Measurements from ENCODE around the gene PIP5KL1. TPM values are rescaled to one million over a fixed set of nuclear protein-coding genes. Genes with fewer than 3 reads are reported as not detected.

The PIP5KL1 gene
- total RNA-seq, 1 donor from 2014 or later = 2.6 TPM

DNA sequence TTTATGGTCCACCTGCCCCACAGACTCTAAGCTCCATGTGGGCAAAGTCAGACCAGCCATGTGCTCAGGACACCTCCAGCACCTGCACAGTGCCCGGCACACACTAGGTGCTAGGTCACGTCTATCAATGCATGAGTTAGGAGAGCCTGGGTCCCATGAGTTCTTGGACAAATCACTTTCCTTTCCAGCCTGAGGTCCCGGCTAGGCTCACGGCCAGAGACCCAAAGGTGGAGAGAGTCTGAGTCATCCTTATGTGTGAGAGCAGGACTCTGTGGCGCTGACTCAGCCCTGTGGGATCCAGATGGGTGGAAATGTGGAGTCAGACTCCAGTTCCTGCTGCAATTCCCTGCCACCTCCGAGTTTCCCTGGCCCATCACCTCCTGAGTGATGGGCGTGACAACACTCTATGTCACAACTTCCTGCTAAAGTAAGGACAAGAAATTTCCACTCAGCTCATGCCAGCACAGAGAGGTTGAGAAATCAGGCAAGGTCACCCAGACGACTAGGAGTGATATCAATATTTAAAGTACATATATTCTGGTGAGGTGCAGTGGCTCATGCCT, 11.2 kb downstream of the PIP5KL1 start:
- TF ChIP-seq, protein P1, sequence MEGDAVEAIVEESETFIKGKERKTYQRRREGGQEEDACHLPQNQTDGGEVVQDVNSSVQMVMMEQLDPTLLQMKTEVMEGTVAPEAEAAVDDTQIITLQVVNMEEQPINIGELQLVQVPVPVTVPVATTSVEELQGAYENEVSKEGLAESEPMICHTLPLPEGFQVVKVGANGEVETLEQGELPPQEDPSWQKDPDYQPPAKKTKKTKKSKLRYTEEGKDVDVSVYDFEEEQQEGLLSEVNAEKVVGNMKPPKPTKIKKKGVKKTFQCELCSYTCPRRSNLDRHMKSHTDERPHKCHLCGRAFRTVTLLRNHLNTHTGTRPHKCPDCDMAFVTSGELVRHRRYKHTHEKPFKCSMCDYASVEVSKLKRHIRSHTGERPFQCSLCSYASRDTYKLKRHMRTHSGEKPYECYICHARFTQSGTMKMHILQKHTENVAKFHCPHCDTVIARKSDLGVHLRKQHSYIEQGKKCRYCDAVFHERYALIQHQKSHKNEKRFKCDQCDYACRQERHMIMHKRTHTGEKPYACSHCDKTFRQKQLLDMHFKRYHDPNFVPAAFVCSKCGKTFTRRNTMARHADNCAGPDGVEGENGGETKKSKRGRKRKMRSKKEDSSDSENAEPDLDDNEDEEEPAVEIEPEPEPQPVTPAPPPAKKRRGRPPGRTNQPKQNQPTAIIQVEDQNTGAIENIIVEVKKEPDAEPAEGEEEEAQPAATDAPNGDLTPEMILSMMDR (IDR thresholded peaks at IDR 0.05) = no peak
- Mint-ChIP-seq H3K4me3 (ENCODE audit: unreplicated experiment) (peak overlapping the region; percentile 35), H3K9me3 (ENCODE audit: unreplicated experiment) (no peaks in the 10 kb centered on the region), H3K27me3 (ENCODE audit: unreplicated experiment) (no peaks in the 10 kb centered on the region), H3K27ac (ENCODE audit: unreplicated experiment) (peak overlapping the region; percentile 94), H3K4me1 (ENCODE audit: unreplicated experiment) (peaks cover 60% of the 10 kb centered on the region), H3K36me3 (ENCODE audit: unreplicated experiment) (no peaks in the 10 kb centered on the region)
- peak; percentile 92 for DNase-seq (ENCODE audit: extremely low spot score, unreplicated experiment)

GRCh38 chr9:127918183-127919107, 12.1 kb downstream of the PIP5KL1 start:
- TF ChIP-seq, protein P1 (IDR thresholded peaks at IDR 0.05) = no peak
- Mint-ChIP-seq H3K4me3 (ENCODE audit: unreplicated experiment) (no peak overlapping the region), H3K27me3 (ENCODE audit: unreplicated experiment) (no peaks in the 10 kb centered on the region), H3K36me3 (ENCODE audit: unreplicated experiment) (no peaks in the 10 kb centered on the region), H3K27ac (ENCODE audit: unreplicated experiment) (peak overlapping the region; percentile 94), H3K4me1 (ENCODE audit: unreplicated experiment) (peaks cover 55% of the 10 kb centered on the region), H3K9me3 (ENCODE audit: unreplicated experiment) (no peaks in the 10 kb centered on the region)
- no peak for DNase-seq (ENCODE audit: extremely low spot score, unreplicated experiment)

DNA sequence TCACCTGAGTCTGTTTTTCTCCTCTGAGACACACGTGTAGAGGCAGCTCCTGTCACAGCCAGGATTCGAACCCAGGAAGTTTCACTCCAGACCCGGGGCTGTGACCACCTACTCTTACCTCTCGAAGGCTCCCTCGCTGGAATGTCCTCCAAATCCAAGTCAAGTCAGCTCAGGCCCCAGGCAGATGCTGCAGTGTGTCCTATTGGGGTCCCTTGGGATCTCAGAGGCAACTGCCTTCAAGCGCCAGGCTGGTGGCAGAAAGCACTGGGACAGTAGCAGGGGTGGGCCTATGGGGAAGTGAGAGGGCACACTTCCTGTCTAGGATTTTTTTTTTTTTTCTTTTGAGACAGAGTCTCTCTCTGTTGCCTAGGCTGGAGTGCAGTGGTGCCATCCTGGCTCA, 13.0 kb downstream of the PIP5KL1 start:
- Mint-ChIP-seq H3K9me3 (ENCODE audit: unreplicated experiment) (no peaks in the 10 kb centered on the region), H3K4me1 (ENCODE audit: unreplicated experiment) (peaks cover 54% of the 10 kb centered on the region), H3K27ac (ENCODE audit: unreplicated experiment) (peak overlapping the region; percentile 94), H3K36me3 (ENCODE audit: unreplicated experiment) (peaks cover 2% of the 10 kb centered on the region), H3K27me3 (ENCODE audit: unreplicated experiment) (no peaks in the 10 kb centered on the region), H3K4me3 (ENCODE audit: unreplicated experiment) (no peak overlapping the region)
- DNase-seq (ENCODE audit: extremely low spot score, unreplicated experiment) = no peak
- TF ChIP-seq, protein P1 (IDR thresholded peaks at IDR 0.05) = no peak

- Mint-ChIP-seq H3K36me3 (ENCODE audit: unreplicated experiment) (peaks cover 2% of the 10 kb centered on the region), H3K4me1 (ENCODE audit: unreplicated experiment) (peaks cover 54% of the 10 kb centered on the region), H3K9me3 (ENCODE audit: unreplicated experiment) (no peaks in the 10 kb centered on the region), H3K27me3 (ENCODE audit: unreplicated experiment) (no peaks in the 10 kb centered on the region), H3K27ac (ENCODE audit: unreplicated experiment) (peak within 1 kb of the TSS; percentile 94), H3K4me3 (ENCODE audit: unreplicated experiment) (peak within 1 kb of the TSS; percentile 75)
- TF ChIP-seq, protein P1 (IDR thresholded peaks at IDR 0.05) = no peak
- peak; percentile 96 for DNase-seq (ENCODE audit: extremely low spot score, unreplicated experiment)
Observed at GRCh38 chr9:127916720-127917581, 13.6 kb downstream of the PIP5KL1 start, which contains the start of gene ST6GALNAC4. Gene ST6GALNAC4 (minus strand): TSS chr9:127917041. CDS start chr9:127916419, 622 bp downstream.
